RPMI7951 (cell line): ENCODE measurements around the gene SPHK1. TPM values are rescaled to one million over a fixed set of nuclear protein-coding genes. Genes with fewer than 3 reads are reported as not detected.

Source experiments
- DNase-seq: peaks from one replicate; pipeline ENCODE4 v3.0.0-alpha.2; 2012; ENCODE audit warnings: low read depth
- total RNA-seq: library from RNA; depleted of rRNA; stranded (reverse); fragments of >200 nt; shearing (Covaris generic); gene quantifications from 2 replicates; pipeline ENCODE4 v1.2.3, GENCODE V29; 2014

Gene SPHK1
- total RNA-seq, 1 experiment from 2014 or later = 34.6 TPM

DNA sequence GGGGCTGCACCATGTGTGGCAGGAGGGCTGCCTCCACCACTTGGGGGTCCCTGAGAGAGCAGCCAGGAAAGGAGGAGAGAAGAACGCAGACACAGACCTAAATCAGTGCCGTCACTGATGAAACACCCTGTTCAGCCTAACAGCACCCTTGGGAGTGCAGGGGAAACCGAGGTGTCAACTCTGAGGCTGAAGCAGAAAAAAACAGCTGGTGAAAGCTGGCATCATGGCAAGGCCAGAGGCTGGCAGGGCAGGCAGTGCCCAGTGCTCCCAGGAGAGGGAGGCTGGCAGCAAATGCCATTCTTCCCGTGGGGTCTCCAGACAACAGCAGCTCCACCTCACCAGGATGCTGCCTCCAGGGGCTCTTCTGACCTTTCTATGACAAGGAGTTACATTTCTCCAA, 23.1 kb downstream of the SPHK1 start:
- no peak for DNase-seq

DNA sequence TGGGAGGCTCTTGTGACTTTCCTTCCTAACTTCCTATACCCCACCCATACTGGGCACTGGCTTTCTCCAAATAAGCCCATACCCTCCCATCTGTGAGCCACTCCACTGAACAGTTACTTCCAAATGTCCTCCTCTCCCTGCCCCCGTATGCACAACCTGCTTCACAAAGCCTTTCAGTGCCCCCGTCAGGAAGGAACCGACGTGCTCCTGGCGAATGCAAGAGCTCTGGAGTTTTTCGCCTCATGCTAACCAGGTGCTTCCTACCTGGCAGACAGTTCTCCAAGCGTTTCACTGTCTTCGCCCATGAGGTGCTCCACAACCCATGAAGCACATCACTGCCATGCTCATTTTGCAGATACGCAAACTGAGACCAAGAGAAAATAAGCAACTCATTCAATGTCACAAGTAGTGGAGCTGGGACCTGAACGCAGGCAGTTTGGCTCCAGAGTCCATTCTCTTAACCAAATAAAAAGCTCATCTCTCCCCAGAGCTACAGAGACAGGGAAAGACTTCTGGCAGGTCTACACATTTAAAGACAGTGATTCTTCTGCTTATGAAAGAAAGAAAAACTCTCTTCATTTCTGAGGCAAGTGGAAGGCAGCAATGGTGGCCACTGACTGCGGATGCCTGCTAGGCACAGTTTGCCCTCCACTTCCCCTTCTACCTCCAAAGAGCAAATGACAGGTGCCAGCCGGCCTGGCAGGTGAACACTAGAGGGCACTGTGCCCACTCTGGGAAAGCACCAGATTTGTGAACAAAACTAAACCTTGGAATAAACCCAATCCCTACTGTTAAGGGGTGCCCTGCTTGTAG, 23.8 kb downstream of the SPHK1 start:
- DNase-seq = peak; percentile 33

DNA sequence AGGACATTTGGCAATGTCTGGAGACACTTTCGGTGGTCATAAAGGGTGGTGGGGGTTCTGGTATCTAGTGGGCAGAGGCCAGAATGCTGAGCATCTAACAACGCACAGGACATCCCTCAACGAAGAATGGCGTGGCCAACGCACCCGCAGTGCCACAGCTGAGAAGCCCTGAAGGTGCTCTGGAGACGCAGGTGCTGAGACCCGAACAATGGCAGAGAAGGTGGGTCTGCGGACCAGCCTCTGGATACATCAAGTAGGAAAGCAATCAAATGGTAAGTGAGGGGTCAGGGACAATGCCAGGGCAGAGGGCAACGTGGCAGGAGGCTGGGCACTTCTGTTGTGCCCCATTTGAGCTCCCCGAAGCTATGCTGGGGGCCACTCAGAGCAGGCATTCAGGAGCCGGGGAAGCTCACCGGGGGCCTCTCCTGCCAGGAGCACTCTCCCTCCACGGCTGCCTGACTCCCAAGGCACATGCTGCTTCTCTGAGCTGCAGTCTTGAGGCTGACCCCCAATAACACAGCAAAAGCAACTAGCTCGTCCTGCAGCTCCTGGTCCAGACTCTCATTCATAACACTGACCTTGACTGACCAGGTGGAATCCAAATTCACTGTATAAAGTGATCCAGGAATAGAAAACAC, 26.0 kb downstream of the SPHK1 start:
- DNase-seq = no peak

DNA sequence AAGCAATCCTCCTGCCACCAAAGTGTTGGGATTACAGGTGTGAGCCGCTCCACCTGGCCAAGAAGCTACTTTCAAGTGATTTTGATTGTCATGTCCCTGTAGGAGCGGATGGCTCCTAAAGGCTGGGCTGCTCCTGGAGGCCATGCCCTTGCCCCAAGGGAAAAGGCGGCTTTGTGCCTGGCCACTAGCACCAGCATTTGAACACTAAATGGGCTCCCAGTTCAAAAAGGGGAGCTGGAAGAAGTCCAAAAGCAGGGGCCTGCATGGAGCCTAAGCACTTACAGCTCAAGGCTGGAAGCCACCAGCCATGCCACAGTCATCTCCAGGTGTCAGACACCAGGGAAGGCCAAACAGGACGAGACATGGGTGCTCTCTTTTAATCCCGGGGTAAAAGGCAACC, 26.8 kb downstream of the SPHK1 start:
- no peak for DNase-seq

DNA sequence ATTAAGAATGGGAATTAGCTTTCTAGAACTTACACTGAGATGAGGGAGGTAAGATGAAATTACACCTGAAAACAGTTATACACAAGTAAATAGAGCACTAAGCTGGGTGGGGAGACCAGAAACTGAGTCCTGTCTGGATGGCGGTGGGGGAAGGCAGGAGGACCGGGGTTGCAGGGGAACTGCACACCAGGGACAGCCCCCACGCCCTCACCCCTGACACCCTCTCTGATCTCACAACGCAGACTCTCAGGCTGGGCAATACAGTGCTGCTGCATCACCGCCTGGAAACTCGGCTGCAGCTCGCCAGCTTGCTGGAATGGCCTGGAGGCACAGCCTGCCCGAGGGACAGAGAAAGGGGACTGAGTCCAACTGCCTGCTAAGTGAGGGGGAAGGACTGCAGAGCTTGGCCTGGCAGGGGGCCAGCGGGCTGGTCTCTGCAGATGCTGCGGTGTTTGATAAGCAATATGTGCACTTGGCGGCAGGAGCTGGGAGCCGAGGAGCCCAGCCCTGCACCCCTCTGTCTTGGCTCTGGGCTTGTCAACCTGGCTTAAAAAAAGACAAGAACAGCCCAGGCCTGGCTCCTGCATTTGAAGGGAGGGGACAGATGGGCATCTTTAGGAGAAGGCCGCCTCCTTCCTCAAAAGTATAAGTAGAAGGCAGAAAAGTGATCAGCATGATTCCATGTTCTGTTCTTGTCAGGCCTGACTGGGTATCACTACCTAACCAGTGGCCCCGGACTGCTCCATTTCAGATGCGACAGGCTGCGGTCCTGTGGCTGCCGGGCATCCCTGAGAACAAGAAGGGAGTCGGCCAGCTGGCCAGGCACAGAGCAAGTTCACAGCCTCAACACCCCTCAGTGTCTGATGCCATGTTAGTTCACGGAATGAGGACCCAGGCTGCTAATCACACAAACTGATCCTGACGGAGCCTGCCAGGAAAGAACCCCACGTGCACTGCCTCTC, 30.2 kb downstream of the SPHK1 start:
- peak; percentile 31 for DNase-seq

DNA sequence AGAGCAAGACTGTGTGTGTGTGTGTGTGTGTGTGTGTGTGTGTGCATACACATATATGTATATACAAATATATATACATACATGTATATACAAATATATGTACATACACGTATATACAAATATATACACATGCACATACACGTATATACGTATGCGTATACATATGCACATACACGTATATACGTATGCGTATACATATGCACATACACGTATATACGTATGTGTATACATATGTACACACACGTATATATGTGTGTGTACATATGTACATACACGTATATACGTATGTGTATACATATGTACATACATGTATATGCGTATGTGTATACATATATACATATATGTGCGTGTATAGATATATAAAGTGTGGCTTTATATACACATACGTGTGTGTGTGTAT, 31.4 kb downstream of the SPHK1 start:
- DNase-seq = no peak

DNA sequence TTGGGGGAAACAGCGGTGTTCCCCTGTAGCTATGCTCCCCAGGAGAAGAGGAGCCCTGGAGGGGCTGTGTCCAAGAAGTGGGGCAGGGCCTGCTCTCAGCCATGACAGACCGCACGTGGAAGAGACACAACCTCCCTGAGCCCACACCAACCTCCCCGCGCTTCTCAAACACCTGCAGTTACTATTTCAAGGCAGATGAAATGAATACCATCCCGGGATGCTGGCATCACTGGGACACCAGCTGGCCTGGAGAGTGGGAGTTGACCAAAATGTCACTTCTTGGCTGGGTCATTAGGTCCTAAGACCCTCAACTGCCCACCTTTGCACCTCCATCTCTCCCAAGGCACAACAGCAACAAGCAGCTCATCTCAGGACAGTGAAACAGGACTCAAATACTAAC, 32.0 kb downstream of the SPHK1 start:
- DNase-seq = no peak

DNA sequence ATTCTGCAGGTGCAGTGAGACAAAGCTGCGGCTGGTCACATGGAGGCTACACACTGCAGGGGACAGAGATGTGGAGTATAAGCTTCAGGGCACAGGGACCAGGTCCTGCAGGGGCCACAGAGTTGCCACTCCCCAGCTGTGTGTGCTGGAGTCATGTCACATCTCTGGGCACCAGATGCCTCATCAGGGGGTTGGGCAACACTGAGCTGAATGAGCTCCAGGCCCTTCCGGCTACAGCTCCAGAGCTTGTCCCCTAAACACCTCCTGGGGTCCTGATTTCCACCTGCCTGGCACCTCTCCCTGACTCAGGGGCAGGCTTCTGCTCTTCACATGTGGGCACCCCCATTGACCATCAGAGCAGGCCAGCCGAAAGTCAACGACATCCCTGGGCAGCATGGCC, 32.5 kb downstream of the SPHK1 start:
- no peak for DNase-seq

DNA sequence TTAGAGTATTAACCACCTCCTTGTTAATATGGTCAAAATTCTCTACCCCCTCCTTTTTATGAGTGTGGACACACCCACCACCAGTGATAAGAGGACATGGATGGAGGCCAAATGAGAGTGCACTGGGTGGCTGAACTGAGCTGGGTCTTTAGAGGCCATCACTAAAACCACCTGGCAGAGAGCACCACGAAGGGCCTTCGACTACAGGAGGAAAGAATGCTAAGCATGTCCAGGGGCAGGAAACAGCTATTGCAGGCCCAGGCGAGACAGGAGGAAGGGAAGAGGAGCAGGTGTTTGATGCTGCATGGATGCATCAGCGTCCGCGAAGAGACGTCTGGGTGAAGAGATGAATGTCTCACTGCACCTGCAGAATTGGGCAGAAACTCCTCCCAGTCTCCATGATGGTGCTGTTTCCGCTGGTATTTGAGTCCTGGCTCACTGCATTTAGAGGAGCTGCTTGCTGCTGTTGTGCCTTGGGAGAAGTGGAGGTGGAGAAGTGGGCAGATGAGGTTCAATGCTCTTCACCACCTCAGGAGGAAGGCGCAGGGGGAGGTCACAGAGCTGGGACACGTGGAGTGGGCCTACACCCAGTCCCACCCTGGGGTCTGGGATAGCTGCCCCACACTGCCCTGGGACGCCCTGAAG, 33.2 kb downstream of the SPHK1 start:
- no peak for DNase-seq

DNA sequence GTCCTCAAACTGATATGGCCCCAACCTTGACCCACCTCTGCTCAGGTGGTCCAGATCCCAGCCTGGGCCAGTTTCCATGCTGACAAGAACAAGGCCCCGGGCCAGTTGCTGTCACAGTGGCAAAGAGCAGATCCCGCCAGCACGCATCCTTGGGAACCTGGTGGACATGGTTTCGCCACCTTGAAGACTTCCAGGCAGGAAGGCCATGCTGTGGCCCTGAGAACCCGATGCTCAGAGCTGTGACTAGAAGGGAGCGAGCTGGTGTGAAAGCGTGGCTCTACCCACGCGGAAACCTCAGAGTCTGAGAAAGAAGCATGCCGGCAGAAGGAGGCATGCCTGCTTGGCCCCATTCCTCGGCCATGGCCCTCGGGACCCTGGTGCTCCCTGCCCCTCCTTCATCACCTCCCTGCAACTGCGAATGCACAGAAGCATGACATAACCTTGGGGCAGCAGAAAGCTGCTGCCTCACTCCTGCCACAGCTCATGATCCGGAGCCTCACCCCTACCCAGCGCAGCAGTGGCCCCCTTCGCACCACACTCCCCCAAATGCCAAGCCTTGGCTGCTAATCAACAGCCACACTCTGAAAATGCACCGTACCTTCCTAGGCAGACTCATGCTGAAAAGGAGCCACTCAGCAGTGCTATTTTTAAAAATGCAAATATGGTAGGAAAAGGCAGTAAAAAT, 35.3 kb downstream of the SPHK1 start:
- no peak for DNase-seq

DNA sequence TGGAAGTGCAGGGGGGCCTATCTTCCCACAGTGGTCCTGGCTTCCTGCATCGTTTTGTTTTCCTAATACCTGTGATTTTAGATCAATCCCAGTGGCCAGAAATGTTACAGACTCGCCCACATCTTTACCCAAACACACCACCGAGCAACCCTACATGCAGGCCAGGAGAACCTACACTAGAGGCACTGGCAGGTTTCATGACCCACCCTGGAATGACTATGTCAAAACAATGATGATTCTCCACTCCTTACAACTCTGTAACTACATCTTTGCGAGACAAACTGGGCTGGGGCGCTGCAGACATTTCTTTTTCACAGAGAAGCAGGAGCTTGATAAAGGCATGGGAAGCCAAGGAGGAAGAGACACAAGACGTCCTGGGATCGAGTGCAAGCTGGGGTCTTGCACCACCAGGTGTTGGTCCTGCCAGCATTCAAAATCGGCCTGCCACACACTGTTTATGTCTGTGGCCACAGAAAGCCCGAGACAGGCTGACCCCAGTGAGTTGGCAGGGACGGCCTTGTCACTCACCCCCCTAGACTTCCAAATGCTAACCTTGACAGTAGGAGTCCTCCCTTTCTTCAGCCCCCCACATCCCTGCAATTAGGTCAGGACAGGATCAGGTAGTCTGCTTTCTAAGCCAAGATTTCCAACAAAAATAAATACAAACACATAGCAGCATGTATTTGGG, 36.1 kb downstream of the SPHK1 start:
- no peak for DNase-seq

DNA sequence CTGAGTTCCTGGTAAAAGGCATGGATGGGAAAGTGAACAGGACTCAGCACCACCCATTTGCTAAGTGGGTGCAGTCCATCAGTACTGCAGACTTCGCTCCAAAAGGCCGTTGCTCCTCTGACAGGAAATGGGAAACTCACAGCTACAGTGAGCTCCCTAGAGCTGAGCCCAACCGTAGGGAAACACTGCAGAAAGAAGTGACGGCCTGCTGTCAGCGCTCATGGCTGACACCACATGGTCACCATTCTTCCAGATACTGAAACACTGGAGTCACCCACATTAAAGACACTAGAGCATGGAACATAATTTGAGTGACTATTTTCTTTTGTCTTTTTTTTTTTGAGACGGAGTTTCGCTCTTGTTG, 36.6 kb downstream of the SPHK1 start:
- DNase-seq = no peak

DNA sequence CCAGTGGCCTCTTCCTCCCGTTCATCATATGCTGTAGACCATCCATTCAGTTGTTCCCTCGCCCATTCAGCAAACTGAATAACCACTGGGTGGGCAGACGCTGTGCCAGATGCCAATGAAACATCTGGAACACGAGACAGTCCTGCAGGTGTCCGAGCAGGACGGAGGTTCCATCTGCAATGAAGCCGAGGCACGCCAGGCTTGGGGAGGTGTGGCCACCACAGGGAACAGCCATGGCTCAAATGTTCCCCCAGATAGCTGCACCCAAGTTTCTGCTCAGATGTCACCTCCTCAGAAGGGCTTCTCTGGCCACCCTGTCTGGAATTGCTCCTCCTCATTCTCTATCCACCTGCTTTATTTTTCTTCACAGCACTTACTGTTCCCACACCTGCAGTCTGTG, 38.0 kb downstream of the SPHK1 start:
- no peak for DNase-seq

DNA sequence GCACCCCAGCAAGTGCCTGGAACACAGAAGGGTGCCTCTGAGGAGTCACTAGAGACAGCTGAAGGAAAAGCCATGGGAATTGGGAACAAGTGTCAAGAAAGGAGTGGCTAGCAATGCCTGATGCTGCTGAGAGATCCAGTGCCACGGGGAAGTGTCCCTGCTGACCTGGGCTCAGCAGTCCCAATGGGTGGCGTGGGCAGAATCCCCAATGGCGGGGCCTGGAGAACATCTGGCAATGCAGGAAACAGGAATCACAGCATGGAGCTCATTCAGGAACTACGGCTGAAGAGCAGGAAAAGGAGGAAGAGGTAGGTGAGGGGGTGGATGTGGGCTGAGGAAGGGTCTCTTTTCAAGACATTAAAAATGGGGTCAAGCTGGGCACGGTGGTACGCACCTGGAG, 38.5 kb downstream of the SPHK1 start:
- no peak for DNase-seq

DNA sequence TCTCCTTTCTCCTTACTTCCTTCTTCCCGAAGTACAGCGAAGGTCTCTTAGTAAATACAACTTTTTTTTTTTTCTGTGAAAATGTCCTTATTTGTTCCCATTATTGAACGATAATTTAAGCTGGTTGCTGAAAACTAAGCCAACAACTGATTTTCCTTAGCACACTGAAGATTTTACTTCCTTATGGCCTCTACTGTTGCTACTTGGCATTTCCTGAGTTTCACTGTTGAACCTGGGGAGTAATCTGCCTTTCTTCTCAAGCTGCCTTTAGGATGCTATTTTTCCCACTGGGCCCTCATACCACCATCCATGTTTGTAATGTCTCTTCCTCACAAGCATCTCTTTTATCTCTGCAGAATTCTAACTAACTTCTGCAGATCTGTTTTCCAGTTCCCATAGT, 42.4 kb downstream of the SPHK1 start:
- no peak for DNase-seq

DNA sequence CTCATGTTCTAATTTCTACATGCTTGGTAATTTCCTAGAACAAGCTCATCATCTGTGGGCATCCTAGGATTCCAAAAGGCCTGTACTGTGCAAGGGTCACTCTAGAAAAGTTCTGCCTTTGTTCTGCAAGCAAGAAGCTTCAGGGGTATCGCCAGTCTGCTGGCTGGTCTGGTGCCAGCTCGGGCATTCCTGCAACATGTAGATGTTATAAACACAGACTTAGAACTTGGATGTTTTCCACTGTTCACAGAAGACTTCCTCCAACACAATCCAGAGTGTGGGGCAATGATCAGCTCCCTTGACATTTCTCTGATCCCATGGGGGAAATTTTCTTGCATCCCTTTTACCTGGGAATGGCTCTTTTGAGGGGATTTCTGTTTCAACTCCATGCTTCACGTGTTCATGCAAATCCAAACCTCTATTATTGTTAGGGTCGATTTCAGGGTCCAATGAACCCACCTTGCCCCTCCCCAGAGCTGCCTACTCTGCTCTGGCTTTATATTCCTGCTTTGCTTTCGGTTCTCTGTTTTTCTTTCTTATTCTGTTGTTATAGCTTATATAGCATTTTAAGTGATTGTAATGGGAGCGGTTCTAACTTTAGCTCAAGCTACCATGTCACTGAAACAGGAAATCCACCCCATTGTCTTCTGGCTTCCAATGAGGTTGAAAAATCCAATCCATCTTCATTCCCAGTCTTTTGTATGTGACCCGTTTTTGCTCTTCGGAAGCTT, 43.3 kb downstream of the SPHK1 start:
- peak; percentile 50 for DNase-seq

DNA sequence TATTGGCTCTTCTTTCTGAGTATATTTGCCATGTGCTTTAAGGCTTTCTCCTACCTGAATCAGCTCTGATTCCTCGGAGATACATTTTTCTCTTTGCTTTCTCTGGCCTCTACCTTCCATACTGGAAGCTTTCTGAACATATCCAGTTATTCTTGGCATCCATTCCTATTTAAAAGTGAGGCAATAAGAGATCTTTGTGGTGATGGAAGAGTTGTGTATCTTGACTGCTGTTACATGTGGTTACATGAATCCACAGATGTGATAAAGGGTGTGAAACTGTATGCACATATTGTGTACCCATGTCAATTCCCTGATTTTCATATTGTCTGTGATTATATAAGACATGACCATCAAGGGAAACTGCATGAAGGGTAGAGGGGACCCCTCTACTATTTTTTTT, 44.1 kb downstream of the SPHK1 start:
- no peak for DNase-seq

DNA sequence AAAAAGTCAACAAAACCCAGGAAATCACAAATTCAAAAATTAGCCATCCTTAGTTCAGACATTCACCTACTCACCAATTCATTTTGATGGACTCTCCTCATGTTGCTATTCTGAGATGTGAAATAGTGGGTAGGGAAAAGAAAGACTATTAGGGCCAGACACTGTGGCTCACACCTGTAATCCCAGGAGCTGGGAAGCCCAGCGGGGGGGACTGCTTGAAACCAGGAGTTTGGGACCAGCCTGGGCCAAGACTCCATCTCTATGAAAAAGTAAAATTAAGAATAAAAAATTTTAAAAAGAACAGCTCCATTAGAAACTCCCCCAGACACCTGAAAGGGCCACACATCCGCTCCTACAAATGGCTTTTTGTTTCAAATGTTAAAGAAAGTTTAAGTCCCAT, 47.1 kb downstream of the SPHK1 start:
- no peak for DNase-seq

DNA sequence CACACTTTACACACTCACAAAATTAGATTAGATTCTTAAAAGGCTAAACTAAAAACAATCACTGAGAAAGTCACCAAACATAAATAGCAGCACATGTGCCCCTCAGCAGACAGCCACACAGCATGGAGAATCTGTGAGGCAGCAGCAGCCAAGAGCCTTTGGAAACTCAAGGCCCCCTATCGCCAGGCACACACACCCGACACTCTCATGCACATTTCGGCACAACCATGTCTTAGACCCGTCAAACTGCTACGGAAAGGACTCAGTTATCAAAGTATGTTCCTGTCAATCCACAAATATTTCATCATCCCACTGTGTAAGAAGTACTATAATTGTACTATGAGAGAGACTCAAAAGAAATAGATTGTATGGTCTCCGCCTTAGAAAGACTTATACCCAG, 47.6 kb downstream of the SPHK1 start:
- DNase-seq = no peak

DNA sequence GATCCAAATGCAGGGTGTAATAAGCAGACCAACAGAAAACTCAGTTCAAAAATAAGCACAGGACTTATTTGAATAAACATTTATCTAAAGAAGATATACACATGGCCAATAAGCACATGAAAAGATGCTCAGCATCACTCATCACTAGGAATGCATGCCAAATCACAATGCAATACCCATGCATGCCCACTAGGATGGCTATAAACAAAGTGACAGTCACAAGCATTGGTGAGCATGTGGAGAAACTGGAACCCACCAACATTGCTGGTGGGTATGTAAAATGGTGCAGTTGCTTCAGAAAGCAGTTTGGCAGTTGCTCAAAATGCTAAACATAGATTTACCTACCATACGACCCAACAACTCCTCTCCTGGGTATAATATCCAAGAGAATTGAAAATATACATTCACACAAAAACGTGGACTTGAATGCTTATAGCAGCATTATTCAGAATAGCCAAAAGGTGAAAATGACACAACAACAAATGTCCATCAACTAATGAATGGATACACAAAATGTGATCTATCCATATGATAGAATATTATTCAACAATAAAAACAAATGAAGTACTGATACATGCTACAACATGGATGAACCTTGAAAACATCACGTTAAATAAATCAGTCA, 48.4 kb downstream of the SPHK1 start:
- DNase-seq = peak; percentile 31
